ENCODE data around the gene MRPS6. TPM values are rescaled to one million over a fixed set of nuclear protein-coding genes. Genes with fewer than 3 reads are reported as not detected.

Gene MRPS6
- total RNA-seq, 1 experiment from 2014 or later = 115 TPM

DNA sequence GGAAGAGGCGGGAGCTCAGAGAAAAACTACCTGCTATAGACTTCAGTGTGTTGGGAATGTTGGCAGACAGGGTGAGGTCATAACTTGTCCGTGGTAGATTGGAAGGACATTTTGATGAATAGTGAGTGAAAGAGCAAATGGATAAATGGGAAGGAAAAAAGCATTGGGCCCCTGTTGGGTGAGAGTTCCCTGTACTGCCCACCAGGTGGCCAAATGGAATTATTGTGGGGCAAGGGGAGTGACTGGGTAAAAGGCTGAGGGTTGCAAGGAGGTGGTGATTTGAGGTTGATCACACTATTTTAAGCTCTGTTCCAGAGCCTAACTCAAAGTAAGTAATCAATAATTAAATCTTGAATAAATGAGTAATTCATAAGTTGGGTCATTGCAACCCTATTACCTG, 60.4 kb downstream of the MRPS6 start:
- BruUV-seq (replicated peaks) = no TSS peak
- Histone ChIP-seq H3K4me1 (ENCODE audit: insufficient read depth, low read length, poor library complexity, severe bottlenecking) (peaks cover 24% of the 10 kb centered on the region), H3K27me3 (replicated peaks; ENCODE audit: insufficient read depth, low read depth, low read length, poor library complexity) (no peaks in the 10 kb centered on the region), H3K36me3 (ENCODE audit: insufficient read depth, low read length, poor library complexity, severe bottlenecking) (no peaks in the 10 kb centered on the region), H3K4me3 (ENCODE audit: low read depth, low read length, poor library complexity, severe bottlenecking) (no peak overlapping the region), H3K9me3 (ENCODE audit: low read depth, low read length, poor library complexity, severe bottlenecking) (no peaks in the 10 kb centered on the region), H3K27ac (ENCODE audit: low read depth, low read length, poor library complexity, severe bottlenecking) (no peak overlapping the region)
- intact Hi-C loops (cut with micrococcal nuclease; ENCODE audit: unreplicated experiment) = no loop called here
- TF ChIP-seq EZH2 (IDR thresholded peaks at IDR 0.05; ENCODE audit: borderline replicate concordance, low read depth, low read length, poor library complexity, severe bottlenecking) (no peak), CTCF (conservative IDR thresholded peaks at IDR 0.05; ENCODE audit: low read depth, low read length) (peak; percentile 48)
- DNase-seq (ENCODE audit: low spot score) = no peak
- ChIA-PET POLR2A (ENCODE audit: low non-redundant PET) (no interaction called here), CTCF (no interaction called here)

DNA sequence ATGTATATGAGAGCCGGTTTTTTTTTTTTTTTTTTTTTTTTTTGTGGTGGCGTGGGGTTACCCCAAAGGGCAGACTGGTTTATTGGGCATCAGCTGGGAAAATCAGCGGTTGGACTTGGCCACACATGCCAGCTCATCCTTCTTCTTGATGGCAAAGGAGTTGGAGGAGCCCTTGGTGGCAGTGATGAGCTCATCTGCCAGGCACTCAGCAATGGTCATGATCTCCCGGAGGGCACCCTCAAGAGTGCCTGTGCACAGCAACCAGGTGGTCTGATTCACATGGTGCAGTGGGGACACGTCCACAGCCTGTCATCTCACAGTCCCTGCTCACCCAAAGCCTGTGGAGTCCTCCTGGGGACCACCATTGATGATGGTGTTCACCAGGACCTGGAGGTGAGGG, 62.0 kb downstream of the MRPS6 start:
- DNase-seq (ENCODE audit: low spot score) = no peak
- no peak overlapping the region for H3K4me3 ChIP-seq (ENCODE audit: low read depth, low read length, poor library complexity, severe bottlenecking)
- no peaks in the 10 kb centered on the region for H3K36me3 ChIP-seq (ENCODE audit: insufficient read depth, low read length, poor library complexity, severe bottlenecking)
- TF ChIP-seq CTCF (conservative IDR thresholded peaks at IDR 0.05; ENCODE audit: low read depth, low read length) = no peak
- TF ChIP-seq EZH2 (IDR thresholded peaks at IDR 0.05; ENCODE audit: borderline replicate concordance, low read depth, low read length, poor library complexity, severe bottlenecking) = no peak
- H3K27ac ChIP-seq (ENCODE audit: low read depth, low read length, poor library complexity, severe bottlenecking) = no peak overlapping the region
- H3K27me3 ChIP-seq (replicated peaks; ENCODE audit: insufficient read depth, low read depth, low read length, poor library complexity) = no peaks in the 10 kb centered on the region
- H3K9me3 ChIP-seq (ENCODE audit: low read depth, low read length, poor library complexity, severe bottlenecking) = no peaks in the 10 kb centered on the region
- BruUV-seq (replicated peaks) = no TSS peak
- peaks cover 10% of the 10 kb centered on the region for H3K4me1 ChIP-seq (ENCODE audit: insufficient read depth, low read length, poor library complexity, severe bottlenecking)
- intact Hi-C loops (cut with micrococcal nuclease; ENCODE audit: unreplicated experiment) = no loop called here
- POLR2A ChIA-PET (ENCODE audit: low non-redundant PET) = interaction anchor here (0.6 to 0.7 kb wide), 2 partner anchors 80 to 432 kb away, joined by 12 to 31 read pairs; no protein-coding TSS in a partner anchor
- CTCF ChIA-PET = interaction anchor here (0.6 kb wide), 1 partner anchor 212 kb away, joined by 3 read pairs; no protein-coding TSS in a partner anchor

GRCh38 chr21:34141373-34141772, 68.0 kb downstream of the MRPS6 start:
- no peak for TF ChIP-seq CTCF (conservative IDR thresholded peaks at IDR 0.05; ENCODE audit: low read depth, low read length)
- peaks cover 5% of the 10 kb centered on the region for H3K9me3 ChIP-seq (ENCODE audit: low read depth, low read length, poor library complexity, severe bottlenecking)
- no peaks in the 10 kb centered on the region for H3K27me3 ChIP-seq (replicated peaks; ENCODE audit: insufficient read depth, low read depth, low read length, poor library complexity)
- ChIA-PET POLR2A (ENCODE audit: low non-redundant PET) (no interaction called here), CTCF (no interaction called here)
- H3K27ac ChIP-seq (ENCODE audit: low read depth, low read length, poor library complexity, severe bottlenecking) = no peak overlapping the region
- intact Hi-C loops (cut with micrococcal nuclease; ENCODE audit: unreplicated experiment) = no loop called here
- BruUV-seq (replicated peaks) = no TSS peak
- peaks cover 5% of the 10 kb centered on the region for H3K4me1 ChIP-seq (ENCODE audit: insufficient read depth, low read length, poor library complexity, severe bottlenecking)
- peaks cover 5% of the 10 kb centered on the region for H3K36me3 ChIP-seq (ENCODE audit: insufficient read depth, low read length, poor library complexity, severe bottlenecking)
- no peak overlapping the region for H3K4me3 ChIP-seq (ENCODE audit: low read depth, low read length, poor library complexity, severe bottlenecking)
- DNase-seq (ENCODE audit: low spot score) = no peak
